Measurements from ENCODE around the gene PREP. TPM values are rescaled to one million over a fixed set of nuclear protein-coding genes. Genes with fewer than 3 reads are reported as not detected.

PREP gene
- total and polyA plus RNA-seq, 2 of the 8 experiments (the other 6 are each of a cell fraction or from before 2014, with no cell fraction given), result 26.8 to 70.0 TPM

DNA sequence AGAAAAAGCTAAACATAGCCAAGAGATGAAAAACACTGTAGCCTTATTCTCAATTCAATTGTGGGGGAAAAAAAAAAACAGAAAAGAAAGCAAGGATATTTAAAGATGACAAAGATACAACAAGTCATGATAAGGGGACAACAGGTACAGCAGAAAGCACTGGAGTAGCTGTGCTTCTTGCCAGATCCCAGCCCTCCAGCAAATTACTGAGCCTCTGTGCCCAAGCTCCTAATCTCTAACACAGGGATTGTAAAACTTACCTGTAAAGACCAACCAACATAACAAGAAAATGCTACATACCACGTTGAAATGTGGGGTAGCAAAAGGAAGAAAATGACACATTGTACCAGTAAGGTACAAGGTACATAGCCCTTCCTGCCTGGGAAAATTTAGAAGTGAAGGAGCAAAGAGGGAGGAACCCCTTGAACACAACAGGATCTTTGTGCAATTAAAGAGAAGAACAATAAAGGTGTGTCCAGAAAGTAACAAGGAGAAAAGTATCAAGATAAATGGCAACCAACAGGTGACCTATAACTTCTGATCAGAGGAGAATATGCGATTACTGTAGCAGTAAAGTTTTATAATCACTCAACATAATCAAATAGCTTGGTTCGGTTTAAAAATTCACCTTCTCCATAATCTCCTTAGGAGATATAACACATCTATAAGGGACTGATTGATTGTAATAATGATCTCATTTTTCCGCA, 30.6 kb downstream of the PREP start (continued):
- TF ChIP-seq, protein P1, sequence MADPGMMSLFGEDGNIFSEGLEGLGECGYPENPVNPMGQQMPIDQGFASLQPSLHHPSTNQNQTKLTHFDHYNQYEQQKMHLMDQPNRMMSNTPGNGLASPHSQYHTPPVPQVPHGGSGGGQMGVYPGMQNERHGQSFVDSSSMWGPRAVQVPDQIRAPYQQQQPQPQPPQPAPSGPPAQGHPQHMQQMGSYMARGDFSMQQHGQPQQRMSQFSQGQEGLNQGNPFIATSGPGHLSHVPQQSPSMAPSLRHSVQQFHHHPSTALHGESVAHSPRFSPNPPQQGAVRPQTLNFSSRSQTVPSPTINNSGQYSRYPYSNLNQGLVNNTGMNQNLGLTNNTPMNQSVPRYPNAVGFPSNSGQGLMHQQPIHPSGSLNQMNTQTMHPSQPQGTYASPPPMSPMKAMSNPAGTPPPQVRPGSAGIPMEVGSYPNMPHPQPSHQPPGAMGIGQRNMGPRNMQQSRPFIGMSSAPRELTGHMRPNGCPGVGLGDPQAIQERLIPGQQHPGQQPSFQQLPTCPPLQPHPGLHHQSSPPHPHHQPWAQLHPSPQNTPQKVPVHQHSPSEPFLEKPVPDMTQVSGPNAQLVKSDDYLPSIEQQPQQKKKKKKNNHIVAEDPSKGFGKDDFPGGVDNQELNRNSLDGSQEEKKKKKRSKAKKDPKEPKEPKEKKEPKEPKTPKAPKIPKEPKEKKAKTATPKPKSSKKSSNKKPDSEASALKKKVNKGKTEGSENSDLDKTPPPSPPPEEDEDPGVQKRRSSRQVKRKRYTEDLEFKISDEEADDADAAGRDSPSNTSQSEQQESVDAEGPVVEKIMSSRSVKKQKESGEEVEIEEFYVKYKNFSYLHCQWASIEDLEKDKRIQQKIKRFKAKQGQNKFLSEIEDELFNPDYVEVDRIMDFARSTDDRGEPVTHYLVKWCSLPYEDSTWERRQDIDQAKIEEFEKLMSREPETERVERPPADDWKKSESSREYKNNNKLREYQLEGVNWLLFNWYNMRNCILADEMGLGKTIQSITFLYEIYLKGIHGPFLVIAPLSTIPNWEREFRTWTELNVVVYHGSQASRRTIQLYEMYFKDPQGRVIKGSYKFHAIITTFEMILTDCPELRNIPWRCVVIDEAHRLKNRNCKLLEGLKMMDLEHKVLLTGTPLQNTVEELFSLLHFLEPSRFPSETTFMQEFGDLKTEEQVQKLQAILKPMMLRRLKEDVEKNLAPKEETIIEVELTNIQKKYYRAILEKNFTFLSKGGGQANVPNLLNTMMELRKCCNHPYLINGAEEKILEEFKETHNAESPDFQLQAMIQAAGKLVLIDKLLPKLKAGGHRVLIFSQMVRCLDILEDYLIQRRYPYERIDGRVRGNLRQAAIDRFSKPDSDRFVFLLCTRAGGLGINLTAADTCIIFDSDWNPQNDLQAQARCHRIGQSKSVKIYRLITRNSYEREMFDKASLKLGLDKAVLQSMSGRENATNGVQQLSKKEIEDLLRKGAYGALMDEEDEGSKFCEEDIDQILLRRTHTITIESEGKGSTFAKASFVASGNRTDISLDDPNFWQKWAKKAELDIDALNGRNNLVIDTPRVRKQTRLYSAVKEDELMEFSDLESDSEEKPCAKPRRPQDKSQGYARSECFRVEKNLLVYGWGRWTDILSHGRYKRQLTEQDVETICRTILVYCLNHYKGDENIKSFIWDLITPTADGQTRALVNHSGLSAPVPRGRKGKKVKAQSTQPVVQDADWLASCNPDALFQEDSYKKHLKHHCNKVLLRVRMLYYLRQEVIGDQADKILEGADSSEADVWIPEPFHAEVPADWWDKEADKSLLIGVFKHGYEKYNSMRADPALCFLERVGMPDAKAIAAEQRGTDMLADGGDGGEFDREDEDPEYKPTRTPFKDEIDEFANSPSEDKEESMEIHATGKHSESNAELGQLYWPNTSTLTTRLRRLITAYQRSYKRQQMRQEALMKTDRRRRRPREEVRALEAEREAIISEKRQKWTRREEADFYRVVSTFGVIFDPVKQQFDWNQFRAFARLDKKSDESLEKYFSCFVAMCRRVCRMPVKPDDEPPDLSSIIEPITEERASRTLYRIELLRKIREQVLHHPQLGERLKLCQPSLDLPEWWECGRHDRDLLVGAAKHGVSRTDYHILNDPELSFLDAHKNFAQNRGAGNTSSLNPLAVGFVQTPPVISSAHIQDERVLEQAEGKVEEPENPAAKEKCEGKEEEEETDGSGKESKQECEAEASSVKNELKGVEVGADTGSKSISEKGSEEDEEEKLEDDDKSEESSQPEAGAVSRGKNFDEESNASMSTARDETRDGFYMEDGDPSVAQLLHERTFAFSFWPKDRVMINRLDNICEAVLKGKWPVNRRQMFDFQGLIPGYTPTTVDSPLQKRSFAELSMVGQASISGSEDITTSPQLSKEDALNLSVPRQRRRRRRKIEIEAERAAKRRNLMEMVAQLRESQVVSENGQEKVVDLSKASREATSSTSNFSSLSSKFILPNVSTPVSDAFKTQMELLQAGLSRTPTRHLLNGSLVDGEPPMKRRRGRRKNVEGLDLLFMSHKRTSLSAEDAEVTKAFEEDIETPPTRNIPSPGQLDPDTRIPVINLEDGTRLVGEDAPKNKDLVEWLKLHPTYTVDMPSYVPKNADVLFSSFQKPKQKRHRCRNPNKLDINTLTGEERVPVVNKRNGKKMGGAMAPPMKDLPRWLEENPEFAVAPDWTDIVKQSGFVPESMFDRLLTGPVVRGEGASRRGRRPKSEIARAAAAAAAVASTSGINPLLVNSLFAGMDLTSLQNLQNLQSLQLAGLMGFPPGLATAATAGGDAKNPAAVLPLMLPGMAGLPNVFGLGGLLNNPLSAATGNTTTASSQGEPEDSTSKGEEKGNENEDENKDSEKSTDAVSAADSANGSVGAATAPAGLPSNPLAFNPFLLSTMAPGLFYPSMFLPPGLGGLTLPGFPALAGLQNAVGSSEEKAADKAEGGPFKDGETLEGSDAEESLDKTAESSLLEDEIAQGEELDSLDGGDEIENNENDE (IDR thresholded peaks at IDR 0.05; ENCODE audit: insufficient replicate concordance, low read length), result no peak
- TF ChIP-seq TBP (IDR thresholded peaks at IDR 0.05; ENCODE audit: low read depth, low read length), result no peak
- no peak for TF ChIP-seq EGR1 (IDR thresholded peaks at IDR 0.05; ENCODE audit: borderline replicate concordance, low read depth, low read length)
- no peak for TF ChIP-seq POLR2AphosphoS5 (IDR thresholded peaks at IDR 0.05; ENCODE audit: low read depth, low read length)
- TF ChIP-seq TAF1 (IDR thresholded peaks at IDR 0.05; ENCODE audit: low read depth, low read length), result no peak
- no peak for TF ChIP-seq CTBP2 (IDR thresholded peaks at IDR 0.05; ENCODE audit: borderline replicate concordance, insufficient read depth, insufficient read length, low read length)
- TF ChIP-seq, protein P2, sequence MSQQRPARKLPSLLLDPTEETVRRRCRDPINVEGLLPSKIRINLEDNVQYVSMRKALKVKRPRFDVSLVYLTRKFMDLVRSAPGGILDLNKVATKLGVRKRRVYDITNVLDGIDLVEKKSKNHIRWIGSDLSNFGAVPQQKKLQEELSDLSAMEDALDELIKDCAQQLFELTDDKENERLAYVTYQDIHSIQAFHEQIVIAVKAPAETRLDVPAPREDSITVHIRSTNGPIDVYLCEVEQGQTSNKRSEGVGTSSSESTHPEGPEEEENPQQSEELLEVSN (IDR thresholded peaks at IDR 0.05), result no peak
- no peak for TF ChIP-seq KDM4A (IDR thresholded peaks at IDR 0.05; ENCODE audit: low read depth, low read length, severe bottlenecking)
- no peak for TF ChIP-seq CHD1 (IDR thresholded peaks at IDR 0.05; ENCODE audit: low read depth, low read length)
- TF ChIP-seq CBX5 (IDR thresholded peaks at IDR 0.05; ENCODE audit: low read depth, low read length), result no peak

Measured in H1 (cell line).